Hindlimb muscle (tissue), 1 donor: ENCODE results near the gene FLT4. TPM values are rescaled to one million over a fixed set of nuclear protein-coding genes. Genes with fewer than 3 reads are reported as not detected.

Experiments
- DNase-seq: peaks from one replicate; pipeline ENCODE4 v3.0.0-alpha.2; 2013
- polyA plus RNA-seq: library from polyadenylated mRNA; unstranded; fragments of 120-200 nt; gene quantifications from one replicate; pipeline ENCODE4 v1.2.1, GENCODE V29; 2013; ENCODE audit not compliant: insufficient read length

The FLT4 gene
- polyA plus RNA-seq, 1 donor, result 9.2 TPM

GRCh38 chr5:180605554-180606214 is 43.7 kb downstream of the FLT4 start:
- DNase-seq, result no peak

- DNase-seq, result no peak
These were observed 45.1 kb downstream of the FLT4 start for GRCh38 chr5:180604271-180604670.

- DNase-seq, result no peak
These were observed 46.3 kb downstream of the FLT4 start for GRCh38 chr5:180603076-180603594.

GRCh38 chr5:180602481-180603075 is 46.8 kb downstream of the FLT4 start:
- DNase-seq, result no peak

- DNase-seq, result no peak
These were observed 47.6 kb downstream of the FLT4 start for GRCh38 chr5:180601591-180602480.

- DNase-seq, result no peak
These were observed 48.8 kb downstream of the FLT4 start for GRCh38 chr5:180600554-180601041.

GRCh38 chr5:180599981-180600553 is 49.3 kb downstream of the FLT4 start:
- DNase-seq, result no peak

- no peak for DNase-seq
These were observed 49.8 kb downstream of the FLT4 start for GRCh38 chr5:180599590-180599914.

- DNase-seq, result no peak
These were observed 50.4 kb downstream of the FLT4 start for GRCh38 chr5:180598797-180599589.

GRCh38 chr5:180598316-180598701 is 51.1 kb downstream of the FLT4 start:
- no peak for DNase-seq

- DNase-seq, result no peak
These were observed 52.6 kb downstream of the FLT4 start for GRCh38 chr5:180596668-180597231.

- DNase-seq, result no peak
These were observed 53.2 kb downstream of the FLT4 start for GRCh38 chr5:180596115-180596667.

- no peak for DNase-seq
These were observed 53.9 kb downstream of the FLT4 start for GRCh38 chr5:180595381-180596114.

GRCh38 chr5:180595046-180595379 is 54.4 kb downstream of the FLT4 start:
- no peak for DNase-seq

GRCh38 chr5:180594311-180595045 is 54.9 kb downstream of the FLT4 start:
- DNase-seq, result no peak

- no peak for DNase-seq
These were observed 55.8 kb downstream of the FLT4 start for GRCh38 chr5:180593446-180594206.

- no peak for DNase-seq
These were observed 57.2 kb downstream of the FLT4 start for GRCh38 chr5:180592176-180592575.

- DNase-seq, result no peak
These were observed 58.0 kb downstream of the FLT4 start, which contains the start of gene SCGB3A1 for GRCh38 chr5:180591311-180591887. Gene SCGB3A1 (minus strand): TSS chr5:180591499. CDS start chr5:180591462, 37 bp downstream.
